Astrocyte of the hippocampus (primary cell): Measurements from ENCODE around the gene NUDT1.

ENCODE experiments used
- DNase-seq: peaks from one replicate; pipeline ENCODE4 v3.0.0; 2011; ENCODE audit warnings: low read depth, low spot score

NUDT1 gene

DNA sequence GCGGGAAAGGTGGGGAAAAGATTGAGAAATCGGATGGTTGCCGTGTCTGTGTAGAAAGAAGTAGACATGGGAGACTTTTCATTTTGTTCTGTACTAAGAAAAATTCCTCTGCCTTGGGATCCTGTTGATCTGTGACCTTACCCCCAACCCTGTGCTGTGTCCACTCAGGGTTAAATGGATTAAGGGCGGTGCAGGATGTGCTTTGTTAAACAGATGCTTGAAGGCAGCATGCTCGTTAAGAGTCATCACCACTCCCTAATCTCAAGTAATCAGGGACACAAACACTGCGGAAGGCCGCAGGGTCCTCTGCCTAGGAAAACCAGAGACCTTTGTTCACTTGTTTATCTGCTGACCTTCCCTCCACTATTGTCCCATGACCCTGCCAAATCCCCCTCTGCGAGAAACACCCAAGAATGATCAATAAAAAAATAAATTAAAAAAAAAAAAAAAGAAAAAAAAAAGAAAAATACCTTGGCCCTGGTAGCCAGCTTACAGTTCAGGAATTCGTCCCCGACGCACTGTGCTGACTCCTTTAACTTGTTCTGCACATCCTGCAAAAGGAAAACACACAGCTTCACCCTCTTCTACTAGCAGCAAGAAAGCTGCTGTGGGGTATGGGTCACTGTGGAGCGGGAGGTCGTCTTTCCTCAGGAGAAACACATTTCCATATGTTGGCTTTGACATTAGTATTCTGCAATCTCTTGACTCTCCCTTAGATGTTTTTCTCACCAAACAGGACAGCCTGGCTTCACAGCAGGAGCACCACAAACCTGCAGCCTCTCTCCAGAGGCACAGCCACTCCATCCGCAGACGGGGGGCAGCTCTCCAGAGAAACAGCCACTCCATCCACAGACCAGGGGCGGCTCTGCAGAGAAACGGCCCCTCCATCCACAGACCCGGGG is 27.3 kb downstream of the NUDT1 start:
- DNase-seq = peak; percentile 33

DNA sequence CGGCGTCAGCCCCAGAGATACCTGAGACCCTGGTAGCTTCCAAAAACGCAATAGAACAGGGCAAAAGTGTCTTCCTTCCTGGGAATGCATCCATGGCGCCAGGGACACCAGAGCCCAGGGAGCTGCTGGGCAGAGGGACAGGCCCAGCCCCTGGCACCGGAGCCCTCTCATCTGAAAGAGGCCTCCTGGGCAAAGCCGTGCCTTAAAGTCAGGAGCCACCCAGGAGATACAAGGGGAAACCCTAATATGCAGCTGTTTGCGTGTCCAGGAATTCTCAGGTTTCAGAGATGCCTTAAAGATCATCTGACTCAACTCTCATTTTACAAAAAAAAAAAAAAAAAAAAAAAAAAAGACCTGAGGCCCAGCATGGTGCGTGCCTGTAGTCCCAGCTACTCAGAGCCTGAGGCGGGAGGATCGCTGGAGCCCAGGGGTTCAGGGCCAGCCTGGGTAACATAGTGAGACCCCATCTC is 28.0 kb downstream of the NUDT1 start:
- no peak for DNase-seq

DNA sequence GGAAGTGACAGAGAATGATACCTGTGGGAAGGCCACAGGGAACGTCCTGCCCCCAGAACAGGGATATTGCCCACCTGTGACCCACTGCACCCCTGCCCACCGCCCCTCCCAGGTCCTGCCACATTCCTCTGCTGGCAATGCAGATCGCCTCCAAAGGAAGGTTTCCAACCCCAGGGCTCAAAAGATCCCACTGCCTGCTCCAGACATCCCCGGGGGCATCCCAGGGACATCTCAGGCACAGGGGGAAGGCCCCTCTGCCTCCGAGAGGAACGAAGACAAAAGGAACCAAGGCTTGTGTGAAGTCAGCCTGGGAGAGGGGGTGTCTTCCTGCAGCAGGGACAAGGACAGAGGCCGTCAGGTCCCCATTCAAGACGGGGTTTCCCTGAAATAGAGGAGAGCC is 28.5 kb downstream of the NUDT1 start:
- DNase-seq = no peak

DNA sequence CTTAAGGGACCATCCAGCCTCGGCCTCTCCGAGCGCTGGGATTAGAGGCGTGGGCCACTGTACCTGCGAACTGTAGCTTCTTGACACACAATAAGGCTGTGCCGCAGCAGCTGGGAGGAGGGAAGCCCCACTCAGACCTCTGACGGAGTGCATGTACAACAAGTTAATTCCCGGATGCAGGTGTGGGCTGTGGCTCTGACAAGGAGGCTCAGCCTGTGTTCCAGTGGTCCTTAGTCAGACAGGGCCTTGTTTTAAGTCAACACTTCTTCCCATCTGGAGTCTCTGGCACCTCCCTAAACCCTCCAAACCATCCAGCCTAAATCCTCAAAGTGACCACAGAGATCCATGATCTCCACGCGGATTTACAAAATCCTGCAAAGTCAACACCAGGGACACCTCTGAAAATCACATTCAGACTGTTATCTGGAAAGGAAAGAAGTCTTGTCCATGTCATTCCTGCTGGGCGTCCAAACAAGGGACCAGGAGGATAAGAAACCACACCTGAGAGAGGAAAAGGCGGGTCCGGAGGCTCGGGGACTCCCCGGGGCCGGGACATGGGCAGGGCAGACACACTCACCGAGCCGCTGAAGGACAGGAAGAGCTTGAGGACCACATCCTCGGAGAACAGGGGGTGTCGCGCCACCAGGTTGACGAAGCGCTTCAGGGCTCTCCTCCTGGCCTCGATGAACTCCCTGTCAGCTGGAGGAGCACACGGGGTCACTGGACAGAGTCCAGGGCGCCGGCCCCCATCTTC is 29.4 kb downstream of the NUDT1 start:
- DNase-seq = no peak

DNA sequence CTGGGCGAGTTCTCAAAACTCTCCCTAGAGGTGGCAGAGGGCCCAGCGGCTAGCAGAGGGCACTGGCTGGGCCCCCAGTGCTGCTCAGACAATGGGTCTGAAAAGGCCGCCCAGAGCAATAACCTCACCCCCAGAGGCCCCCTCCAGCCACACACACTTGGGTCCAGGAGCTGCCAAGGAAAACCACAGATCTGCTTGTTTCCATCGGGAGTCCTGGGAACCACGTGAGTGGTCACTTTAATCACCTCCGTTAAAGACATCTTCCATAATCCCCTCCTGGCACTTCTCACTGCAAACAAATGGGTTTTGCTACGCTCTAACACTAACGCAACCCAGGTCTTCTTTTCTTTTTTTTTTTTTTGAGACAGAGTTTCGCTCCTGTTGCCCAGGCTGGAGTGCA is 30.0 kb downstream of the NUDT1 start:
- DNase-seq = peak; percentile 40

DNA sequence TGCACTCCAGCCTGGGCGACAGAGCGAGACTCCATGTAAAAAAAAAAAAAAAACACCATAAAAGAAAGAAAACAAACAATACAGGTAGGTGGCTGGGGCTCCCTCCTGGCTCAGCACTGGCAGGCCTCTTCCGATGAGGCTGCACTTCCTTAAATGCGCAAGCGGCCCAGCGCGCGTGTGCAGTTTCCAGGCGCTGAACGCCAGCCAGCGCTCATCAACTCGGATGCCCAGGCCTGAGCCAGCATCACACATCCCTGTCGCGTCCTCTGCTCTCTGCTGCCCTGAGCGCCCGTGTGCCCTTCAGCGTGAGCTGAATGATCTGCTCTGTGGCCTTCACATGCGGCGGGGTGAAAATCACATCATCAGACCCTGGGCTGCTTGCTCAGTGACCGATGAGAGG is 31.8 kb downstream of the NUDT1 start:
- no peak for DNase-seq

DNA sequence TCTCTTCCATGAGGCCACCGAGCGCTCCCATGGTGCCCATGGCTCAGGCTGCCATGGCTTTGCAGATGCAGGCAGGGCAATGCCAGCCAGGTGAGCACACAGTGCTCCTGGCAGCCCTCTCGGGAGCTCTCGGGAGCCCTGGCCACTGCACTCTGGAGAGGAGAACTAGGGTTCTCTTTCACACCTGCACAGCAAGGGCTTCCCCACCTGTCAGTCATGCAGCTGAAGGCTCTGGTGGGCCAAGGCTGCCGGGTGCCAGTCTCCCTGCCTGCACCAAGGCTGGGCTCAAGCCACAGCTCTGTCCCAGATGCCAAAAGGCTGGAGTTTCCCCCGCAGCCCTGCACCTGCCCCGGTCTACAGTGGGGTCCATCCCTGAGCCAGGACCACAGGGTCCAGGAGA is 32.6 kb downstream of the NUDT1 start:
- no peak for DNase-seq

DNA sequence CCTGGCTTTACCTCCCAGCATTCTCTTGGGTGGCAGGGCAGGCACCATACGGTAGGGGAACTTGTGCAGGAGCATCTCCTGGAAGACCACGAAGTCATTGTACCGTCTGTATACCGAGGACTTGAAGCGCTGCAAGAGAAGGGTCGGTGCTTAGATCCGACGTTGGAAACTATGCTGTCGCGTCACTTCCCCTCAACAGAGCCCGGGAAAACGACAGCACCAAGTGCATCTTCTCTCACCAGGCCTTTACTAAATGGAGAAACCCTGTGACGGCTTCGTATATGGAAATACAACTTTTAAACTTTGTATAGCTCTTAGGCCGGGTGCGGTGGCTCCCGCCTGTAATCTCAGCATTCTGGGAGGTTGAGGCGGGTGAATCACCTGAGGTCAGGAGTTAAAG is 33.1 kb downstream of the NUDT1 start:
- DNase-seq = no peak

DNA sequence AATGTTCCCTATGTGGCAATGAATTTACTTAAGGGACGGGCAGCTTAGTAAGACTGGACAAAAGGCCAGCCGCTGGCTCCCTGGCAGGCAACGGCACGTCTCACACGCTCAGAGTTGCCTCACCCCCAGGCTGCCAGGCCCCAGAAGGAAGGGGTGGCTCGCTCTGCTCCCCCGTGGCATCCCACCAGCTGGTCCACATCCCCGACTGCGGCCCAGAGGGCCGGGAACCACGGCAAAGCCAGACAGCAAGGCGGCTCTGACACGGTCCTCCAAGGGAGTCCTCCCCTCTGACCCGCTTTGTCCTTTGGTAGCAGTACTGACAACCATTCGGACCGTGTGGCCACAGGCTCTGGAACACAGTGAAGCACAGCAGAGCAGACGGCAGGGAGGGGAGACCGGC is 34.1 kb downstream of the NUDT1 start:
- no peak for DNase-seq

DNA sequence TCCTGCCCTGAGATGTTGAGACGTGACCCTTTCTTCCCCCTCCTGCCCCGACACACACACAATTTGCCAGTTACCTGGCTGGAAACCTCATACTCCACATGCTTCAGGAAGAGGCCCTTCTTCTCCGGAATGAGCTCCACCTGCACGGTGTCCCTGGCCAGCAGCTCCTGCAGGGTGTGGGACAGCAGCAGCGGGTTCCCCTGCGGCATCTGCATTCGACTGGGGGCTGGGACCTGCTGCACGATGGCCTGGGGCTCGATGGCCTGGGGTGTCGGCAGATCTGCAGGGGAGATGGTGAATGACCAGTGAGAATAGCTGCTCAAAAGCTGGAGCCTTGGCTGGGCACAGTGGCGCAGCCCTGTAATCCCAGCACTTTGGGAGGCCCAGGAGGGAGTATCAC is 36.0 kb downstream of the NUDT1 start:
- no peak for DNase-seq

DNA sequence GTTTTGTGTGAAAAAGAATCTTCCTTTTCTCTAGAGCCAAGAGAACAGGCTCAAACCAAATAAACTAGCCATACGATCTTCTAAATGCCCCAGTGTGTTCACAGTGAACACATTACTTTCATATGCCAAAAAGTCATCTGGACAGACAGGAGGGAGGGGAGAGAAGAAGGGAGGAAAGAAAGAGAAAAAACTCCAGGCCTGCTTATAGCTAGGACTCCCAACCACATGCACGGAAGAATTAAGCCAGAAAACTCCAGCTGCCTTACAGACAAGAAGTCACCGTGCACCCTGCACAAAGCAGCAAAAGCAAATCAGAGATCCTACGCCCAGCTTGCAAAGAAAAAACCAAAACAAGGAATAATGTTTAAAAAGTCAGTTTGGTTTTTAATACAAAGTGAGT is 37.9 kb downstream of the NUDT1 start:
- DNase-seq = no peak

DNA sequence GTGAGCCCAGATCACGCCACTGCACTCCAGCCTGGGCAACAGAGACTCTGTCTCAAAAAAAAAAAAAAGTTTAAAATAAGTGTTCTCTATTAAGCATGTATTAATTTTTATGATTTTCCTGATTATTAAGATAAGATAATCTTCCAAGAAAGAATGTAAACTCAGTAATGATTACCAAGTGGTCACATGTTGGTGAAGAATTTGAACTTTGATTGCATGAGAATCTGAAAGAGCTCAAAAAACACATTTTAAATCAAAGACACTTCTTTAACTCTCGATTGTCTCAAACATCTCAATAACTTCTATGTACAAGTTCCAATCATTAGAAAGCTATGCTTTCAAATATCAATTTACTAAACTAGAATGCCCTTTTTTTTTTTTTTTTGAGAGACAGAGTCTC is 38.4 kb downstream of the NUDT1 start:
- DNase-seq = no peak

DNA sequence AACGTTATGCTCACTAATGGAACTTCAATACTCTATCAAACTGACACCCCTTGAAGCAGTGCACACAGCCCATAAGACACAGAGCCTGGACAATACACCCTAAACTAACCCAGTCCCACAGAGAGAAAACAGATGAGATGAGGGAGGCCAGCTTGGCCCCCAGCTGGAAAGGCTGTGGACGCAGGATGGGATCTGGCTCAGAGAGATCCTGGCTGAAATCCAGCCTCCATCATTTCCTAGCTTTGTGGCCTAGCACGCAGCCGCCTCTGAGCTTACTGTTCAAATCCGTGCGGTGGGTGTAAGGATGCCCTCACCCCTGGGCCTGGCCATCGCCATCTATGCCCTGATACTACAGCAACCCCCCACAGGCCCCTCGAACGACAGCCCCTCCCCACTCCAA is 39.5 kb downstream of the NUDT1 start:
- peak; percentile 45 for DNase-seq

DNA sequence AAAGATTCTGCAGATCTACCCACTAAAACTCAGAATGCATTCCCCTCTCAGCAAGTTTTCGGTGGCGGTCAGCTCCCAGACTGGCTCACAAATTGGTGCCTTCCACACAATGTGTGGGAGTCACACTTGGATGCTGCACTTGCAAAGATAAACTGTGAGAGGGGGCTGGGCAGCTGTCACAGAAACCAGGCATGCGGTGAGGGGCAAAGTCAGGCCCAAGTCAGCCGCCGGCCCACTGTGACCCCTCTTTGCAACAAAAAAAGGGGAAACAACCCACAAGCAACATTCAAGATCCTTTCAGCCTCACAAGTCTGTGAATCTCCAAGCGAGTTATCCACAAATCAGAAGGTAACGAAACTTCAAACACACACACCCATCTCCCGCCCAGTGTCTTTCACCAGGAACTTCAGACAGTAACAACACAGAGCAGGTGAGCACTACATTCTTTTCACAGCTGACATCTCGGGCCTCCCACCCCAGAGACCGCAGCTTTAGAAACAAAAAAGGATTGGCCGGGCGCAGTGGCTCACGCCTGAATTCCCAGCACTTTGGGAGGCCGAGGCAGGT is 40.2 kb downstream of the NUDT1 start:
- DNase-seq = no peak

DNA sequence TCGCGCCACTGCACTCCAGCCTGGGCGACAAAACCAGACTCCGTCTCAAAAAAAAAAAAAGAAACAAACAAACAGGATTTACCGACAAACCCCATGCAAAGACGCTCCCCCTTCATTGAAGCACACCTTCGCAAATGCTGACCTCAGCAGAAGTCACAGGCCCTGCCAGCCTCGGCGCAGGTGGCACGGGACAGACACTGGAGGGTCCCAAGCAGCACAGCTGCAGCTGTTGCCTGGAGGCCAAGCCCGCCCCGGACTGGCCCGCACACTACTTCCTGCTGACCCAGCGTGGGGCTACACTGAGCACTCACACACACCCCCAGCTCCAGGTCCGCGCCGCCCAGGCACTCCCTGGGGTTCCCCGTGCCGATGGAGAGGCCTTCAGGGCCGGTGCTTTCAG is 41.0 kb downstream of the NUDT1 start:
- no peak for DNase-seq

DNA sequence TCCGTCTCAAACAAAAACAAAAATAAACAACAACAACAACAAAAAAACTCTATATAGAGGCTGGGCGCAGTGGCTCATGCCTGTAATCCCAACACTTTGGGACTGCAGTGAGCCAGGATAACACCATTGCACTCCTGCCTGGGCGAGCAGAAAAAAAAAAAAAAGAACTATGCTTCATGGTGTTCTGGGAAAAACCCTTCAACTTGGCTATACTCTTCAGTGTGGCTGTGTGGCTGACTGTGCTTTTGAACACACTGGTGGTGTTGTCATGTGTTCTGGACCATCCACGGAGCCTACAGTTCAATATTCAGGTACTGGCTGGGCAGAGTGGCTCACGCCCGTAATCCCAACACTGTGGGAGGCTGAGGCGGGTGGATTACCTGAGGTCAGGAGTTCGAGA is 45.7 kb downstream of the NUDT1 start:
- no peak for DNase-seq

DNA sequence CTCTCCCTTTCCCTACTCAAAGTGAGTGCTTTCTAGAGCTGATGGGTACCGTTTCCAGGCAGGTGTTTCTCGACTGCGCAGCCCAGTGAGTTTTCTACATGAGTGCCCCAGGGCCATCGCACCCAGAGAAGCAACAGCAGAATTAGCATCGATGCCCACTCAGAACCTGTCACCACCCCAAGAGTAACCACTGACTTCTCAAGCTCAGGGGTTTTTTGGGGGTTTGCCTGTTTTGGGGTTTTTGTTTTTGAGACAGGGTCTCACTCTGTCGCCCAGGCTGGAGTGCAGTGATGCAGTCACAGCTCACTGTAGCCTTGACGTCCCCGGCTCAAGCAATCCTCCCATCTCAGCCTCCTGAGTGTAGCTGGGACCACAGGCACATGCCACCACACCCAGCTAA is 46.5 kb downstream of the NUDT1 start:
- no peak for DNase-seq

DNA sequence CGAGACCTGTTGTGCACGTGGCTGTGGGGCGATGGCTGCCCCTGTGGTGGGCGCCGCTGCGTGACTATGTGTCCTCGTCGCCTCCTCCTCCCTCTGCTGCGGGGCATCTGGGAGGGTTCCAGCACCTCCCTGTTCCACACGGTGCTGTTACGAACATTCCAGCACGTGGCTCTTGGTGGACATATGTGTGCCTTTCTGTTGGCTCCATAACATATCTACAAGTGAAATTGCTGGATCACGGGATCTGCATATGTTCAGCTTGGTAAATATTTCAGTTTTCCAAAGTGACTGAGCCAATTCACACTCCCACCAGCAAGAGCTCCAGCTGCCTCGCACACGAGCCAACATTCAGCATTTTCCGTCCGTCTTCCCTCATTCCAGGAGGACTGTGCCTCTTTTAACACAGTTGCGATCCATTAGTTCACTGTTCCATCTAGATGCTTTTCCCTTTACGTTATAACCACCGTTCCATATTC is 47.1 kb downstream of the NUDT1 start:
- no peak for DNase-seq

DNA sequence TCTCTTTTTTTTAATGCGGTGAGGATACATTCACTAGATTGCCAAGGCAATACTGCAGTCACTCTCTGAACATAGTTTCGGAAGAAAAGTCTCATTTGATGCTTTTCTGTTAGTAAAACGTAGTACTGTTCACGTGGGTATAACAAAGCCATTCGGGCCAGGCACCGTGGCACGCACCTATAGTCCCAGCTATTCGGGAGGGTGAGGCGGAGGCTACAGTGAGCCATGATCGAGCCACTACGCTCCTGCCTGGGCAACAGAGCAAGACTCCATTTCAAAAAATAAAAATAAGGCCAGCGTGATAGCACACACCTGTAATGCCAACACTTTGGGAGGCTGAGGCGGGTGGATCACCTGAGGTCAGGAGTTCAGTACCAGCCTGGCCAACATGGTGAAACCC is 47.6 kb downstream of the NUDT1 start:
- no peak for DNase-seq

DNA sequence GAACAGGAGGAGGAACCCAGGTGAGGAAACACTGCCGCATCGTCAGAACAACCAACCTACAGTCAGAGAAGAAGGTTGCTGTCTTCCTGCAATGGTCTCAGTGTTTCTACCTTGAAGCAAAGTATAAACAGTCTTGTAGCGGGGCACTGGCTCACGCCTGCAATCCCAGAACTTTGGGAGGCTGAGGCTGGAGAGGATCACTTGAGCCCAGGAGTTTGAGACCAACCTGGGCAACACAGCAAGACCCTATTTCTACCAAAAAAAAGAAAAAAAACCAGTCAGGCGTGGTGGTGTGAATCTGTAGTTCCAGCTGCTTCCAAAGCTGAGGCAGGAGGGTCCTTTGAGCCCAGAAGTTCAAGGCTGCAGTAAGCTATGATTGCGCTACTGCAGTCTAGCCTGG is 48.9 kb downstream of the NUDT1 start:
- DNase-seq = no peak

DNA sequence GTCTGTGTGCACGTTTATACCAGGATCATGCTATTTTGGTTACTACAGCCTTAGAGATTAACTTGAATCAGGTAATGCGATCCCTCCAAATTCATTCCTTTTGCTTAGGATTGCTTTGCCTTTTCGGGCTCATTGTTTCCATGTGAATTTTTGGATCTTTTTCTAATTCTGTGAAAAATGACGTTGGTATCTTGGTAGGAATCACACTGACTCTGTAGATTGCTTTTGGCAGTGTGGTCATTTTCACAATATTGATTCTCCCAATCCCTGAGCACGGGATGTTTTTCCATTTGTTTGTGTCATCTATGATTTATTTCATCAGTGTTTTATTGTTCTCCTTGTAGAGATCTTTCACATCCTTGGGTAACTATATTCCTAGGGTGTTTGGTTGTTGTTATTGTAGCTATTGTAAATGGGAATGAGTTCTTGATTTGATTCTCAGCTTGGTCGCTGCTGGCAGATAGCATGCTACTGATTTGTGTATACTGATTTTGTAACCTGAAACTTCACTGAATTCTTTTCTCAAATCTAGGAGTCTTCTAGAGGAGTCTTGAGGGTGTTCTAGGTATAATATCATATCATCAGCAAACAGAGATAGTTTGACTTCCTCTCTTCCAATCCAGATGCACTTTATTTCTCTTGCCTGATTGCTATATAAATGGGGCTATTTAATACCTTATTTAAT is 54.1 kb downstream of the NUDT1 start:
- no peak for DNase-seq

DNA sequence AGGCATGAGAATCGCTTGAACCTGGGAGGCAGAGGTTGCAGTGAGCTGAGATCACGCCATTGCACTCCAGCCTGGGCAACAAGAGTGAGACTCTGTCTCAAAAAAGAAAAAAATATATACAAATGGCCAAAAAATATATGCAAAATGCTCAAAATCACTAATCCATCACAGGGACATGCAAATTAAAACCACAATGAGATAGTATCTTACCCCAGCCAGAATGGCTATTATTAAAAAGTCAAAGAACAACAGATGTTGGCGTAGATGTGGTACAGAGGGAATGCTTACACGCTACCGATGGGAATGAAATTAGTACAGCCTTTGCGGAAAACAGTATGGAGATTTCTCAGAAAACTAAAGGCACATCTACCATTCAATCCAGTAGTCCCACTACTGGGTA is 54.8 kb downstream of the NUDT1 start:
- no peak for DNase-seq
